Measurements from ENCODE around the gene CHMP2A. TPM values are rescaled to one million over a fixed set of nuclear protein-coding genes. Genes with fewer than 3 reads are reported as not detected.
A peak's percentile ranks its signal among the peaks of the same experiment; 100 is the strongest.

The CHMP2A gene
- total and polyA plus RNA-seq, 2 of the 13 experiments (the other 11 are each of a cell fraction or from before 2014, with no cell fraction given), result 49.7 to 55.0 TPM

GRCh38 chr19:58543826-58544590 is 10.9 kb downstream of the CHMP2A start, which contains the start of gene TRIM28 (continued):
- TF ChIP-seq, protein P1, sequence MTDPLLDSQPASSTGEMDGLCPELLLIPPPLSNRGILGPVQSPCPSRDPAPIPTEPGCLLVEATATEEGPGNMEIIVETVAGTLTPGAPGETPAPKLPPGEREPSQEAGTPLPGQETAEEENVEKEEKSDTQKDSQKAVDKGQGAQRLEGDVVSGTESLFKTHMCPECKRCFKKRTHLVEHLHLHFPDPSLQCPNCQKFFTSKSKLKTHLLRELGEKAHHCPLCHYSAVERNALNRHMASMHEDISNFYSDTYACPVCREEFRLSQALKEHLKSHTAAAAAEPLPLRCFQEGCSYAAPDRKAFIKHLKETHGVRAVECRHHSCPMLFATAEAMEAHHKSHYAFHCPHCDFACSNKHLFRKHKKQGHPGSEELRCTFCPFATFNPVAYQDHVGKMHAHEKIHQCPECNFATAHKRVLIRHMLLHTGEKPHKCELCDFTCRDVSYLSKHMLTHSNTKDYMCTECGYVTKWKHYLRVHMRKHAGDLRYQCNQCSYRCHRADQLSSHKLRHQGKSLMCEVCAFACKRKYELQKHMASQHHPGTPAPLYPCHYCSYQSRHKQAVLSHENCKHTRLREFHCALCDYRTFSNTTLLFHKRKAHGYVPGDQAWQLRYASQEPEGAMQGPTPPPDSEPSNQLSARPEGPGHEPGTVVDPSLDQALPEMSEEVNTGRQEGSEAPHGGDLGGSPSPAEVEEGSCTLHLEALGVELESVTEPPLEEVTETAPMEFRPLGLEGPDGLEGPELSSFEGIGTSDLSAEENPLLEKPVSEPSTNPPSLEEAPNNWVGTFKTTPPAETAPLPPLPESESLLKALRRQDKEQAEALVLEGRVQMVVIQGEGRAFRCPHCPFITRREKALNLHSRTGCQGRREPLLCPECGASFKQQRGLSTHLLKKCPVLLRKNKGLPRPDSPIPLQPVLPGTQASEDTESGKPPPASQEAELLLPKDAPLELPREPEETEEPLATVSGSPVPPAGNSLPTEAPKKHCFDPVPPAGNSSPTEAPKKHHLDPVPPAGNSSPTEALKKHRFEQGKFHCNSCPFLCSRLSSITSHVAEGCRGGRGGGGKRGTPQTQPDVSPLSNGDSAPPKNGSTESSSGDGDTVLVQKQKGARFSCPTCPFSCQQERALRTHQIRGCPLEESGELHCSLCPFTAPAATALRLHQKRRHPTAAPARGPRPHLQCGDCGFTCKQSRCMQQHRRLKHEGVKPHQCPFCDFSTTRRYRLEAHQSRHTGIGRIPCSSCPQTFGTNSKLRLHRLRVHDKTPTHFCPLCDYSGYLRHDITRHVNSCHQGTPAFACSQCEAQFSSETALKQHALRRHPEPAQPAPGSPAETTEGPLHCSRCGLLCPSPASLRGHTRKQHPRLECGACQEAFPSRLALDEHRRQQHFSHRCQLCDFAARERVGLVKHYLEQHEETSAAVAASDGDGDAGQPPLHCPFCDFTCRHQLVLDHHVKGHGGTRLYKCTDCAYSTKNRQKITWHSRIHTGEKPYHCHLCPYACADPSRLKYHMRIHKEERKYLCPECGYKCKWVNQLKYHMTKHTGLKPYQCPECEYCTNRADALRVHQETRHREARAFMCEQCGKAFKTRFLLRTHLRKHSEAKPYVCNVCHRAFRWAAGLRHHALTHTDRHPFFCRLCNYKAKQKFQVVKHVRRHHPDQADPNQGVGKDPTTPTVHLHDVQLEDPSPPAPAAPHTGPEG (CRISPR knock-in tag; IDR thresholded peaks at IDR 0.05), result peak; percentile 34
- TF ChIP-seq HNRNPL (IDR thresholded peaks at IDR 0.05; ENCODE audit: low read depth, low read length), result no peak
- peak; percentile 55; the same call in 1 of the 2 replicates for TF ChIP-seq GATAD1 (CRISPR knock-in tag; IDR thresholded peaks at IDR 0.05)
- TF ChIP-seq ZNF512 (CRISPR knock-in tag; IDR thresholded peaks at IDR 0.05), result no peak
- 0 out of 2 replicates have a peak, but pooled peaks have one; percentile 38 for TF ChIP-seq ZNF253 (CRISPR knock-in tag; IDR thresholded peaks at IDR 0.05; ENCODE audit: borderline replicate concordance)
- peak; percentile 67; the same call in 1 of the 2 replicates for TF ChIP-seq RFX5 (IDR thresholded peaks at IDR 0.05; ENCODE audit: low read depth, low read length)
- peak; percentile 61; the same call in 1 of the 2 replicates for TF ChIP-seq KLF11 (CRISPR knock-in tag; IDR thresholded peaks at IDR 0.05)
- peak; percentile 93 for TF ChIP-seq ZFX (CRISPR knock-in tag; IDR thresholded peaks at IDR 0.05; ENCODE audit: low read depth)
- TF ChIP-seq TEAD3 (CRISPR knock-in tag; optimal IDR thresholded peaks at IDR 0.05; ENCODE audit: borderline replicate concordance), result no peak
- TF ChIP-seq SP5 (CRISPR knock-in tag; IDR thresholded peaks at IDR 0.05; ENCODE audit: borderline replicate concordance, low read depth), result peak; percentile 37
- TF ChIP-seq SRY (CRISPR knock-in tag; IDR thresholded peaks at IDR 0.05), result peak; percentile 86; the same call in 1 of the 2 replicates
- TF ChIP-seq ZFP36 (IDR thresholded peaks at IDR 0.05; ENCODE audit: borderline replicate concordance, low read depth, low read length, partially characterized antibody), result no peak
- TF ChIP-seq TRIM24 (CRISPR knock-in tag; IDR thresholded peaks at IDR 0.05), result no peak
- TF ChIP-seq, protein P2, sequence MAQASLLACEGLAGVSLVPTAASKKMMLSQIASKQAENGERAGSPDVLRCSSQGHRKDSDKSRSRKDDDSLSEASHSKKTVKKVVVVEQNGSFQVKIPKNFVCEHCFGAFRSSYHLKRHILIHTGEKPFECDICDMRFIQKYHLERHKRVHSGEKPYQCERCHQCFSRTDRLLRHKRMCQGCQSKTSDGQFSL (CRISPR knock-in tag; IDR thresholded peaks at IDR 0.05), result no peak
- no peak for TF ChIP-seq ZNF367 (CRISPR knock-in tag; IDR thresholded peaks at IDR 0.05; ENCODE audit: borderline replicate concordance)
- TF ChIP-seq CBX2 (IDR thresholded peaks at IDR 0.05; ENCODE audit: low read depth, low read length), result no peak
- 0 out of 2 replicates have a peak, but pooled peaks have one; percentile 37 for TF ChIP-seq CBX2 (CRISPR knock-in tag; IDR thresholded peaks at IDR 0.05; ENCODE audit: low read depth)
- no peak for TF ChIP-seq ZNF605 (CRISPR knock-in tag; IDR thresholded peaks at IDR 0.05)
- 0 out of 2 replicates have a peak, but pooled peaks have one; percentile 58 for TF ChIP-seq RXRB (CRISPR knock-in tag; IDR thresholded peaks at IDR 0.05; ENCODE audit: borderline replicate concordance)
- 0 out of 2 replicates have a peak, but pooled peaks have one; percentile 50 for TF ChIP-seq ZNF205 (CRISPR knock-in tag; IDR thresholded peaks at IDR 0.05)
- TF ChIP-seq SETDB1 (CRISPR knock-in tag; IDR thresholded peaks at IDR 0.05; ENCODE audit: borderline replicate concordance), result no peak
